Measurements from ENCODE around the gene TTC28.

TTC28 gene

DNA sequence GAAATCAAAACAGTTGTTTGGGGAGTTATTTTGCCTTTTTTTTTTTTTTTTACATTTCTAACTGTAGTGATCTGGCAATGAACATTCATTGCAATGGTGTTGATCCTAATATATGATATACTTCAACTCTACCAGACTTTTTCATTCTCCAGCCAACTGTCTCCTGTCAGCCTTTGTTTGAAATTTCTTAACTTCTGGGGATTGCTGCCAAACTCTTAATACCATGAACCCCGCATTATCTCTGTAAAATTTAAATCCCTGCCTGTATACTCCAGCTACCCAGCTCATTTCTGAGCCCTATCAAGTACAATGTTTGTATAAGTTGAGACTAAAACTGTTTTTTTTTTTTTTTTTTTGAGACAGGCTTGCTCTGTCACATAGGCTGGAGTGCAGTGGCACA is 280.7 kb downstream of the TTC28 start:
- H3K4me1 ChIP-seq (ENCODE audit: control insufficient read depth, insufficient read depth, low read depth, low read length) = no peaks in the 10 kb centered on the region
- H2AK5ac ChIP-seq (ENCODE audit: low read length, severe bottlenecking) = no peak overlapping the region

GRCh38 chr22:28398355-28398754 is 281.3 kb downstream of the TTC28 start:
- H4K91ac ChIP-seq (ENCODE audit: low read length) = no peak overlapping the region
- H2AK5ac ChIP-seq (ENCODE audit: low read length, severe bottlenecking) = no peak overlapping the region
- DNase-seq = no peak
- no peak overlapping the region for H2BK12ac ChIP-seq (ENCODE audit: low read length in 2 of 2)
- H4K8ac ChIP-seq (ENCODE audit: low read length) = no peak overlapping the region
- H3K36me3 ChIP-seq (ENCODE audit: control insufficient read depth in 1 of 2, insufficient read depth in 2 of 2, low read depth in 1 of 2, low read length in 2 of 2) = no peaks in the 10 kb centered on the region
- no peak overlapping the region for H3K23ac ChIP-seq (ENCODE audit: low read length in 2 of 2)
- H2BK120ac ChIP-seq (ENCODE audit: low read depth, low read length) = no peak overlapping the region
- no peaks in the 10 kb centered on the region for H3K4me1 ChIP-seq (ENCODE audit: control insufficient read depth, insufficient read depth, low read depth, low read length)
- H3K27me3 ChIP-seq (ENCODE audit: control insufficient read depth in 1 of 2, insufficient read depth in 1 of 2, low read length in 2 of 2) = no peaks in the 10 kb centered on the region
- no peak overlapping the region for H3K14ac ChIP-seq (ENCODE audit: low read length in 2 of 2)
- peaks cover 8% of the 10 kb centered on the region for H3K79me1 ChIP-seq (replicated peaks; ENCODE audit: low read length, poor library complexity, severe bottlenecking)
- no peaks in the 10 kb centered on the region for H3K9me3 ChIP-seq (ENCODE audit: control insufficient read depth, low read length)
- H3K4ac ChIP-seq (ENCODE audit: low read depth in 1 of 2, low read length in 2 of 2) = no peak overlapping the region
- H2AFZ ChIP-seq (ENCODE audit: low read depth, low read length) = no peak overlapping the region
- H3K18ac ChIP-seq (ENCODE audit: low read depth in 1 of 2, low read length in 2 of 2) = no peak overlapping the region
- H3K27ac ChIP-seq (ENCODE audit: low read length, poor library complexity, severe bottlenecking) = no peak overlapping the region
- no peak overlapping the region for H3K4me2 ChIP-seq (ENCODE audit: low read length, poor library complexity, severe bottlenecking)
- H2BK5ac ChIP-seq (ENCODE audit: low read depth, low read length, poor library complexity, severe bottlenecking) = no peak overlapping the region
- H2BK15ac ChIP-seq (ENCODE audit: low read depth, poor library complexity, severe bottlenecking) = no peak overlapping the region
- H3K4me3 ChIP-seq (ENCODE audit: insufficient read depth in 1 of 2, low read depth in 1 of 2, low read length in 2 of 2) = no peak overlapping the region
- no peak overlapping the region for H3K9ac ChIP-seq (ENCODE audit: low read length)

More for the DNA sequence above, 280.7 kb downstream of the TTC28 start:
- Histone ChIP-seq H3K4me2 (ENCODE audit: low read length, poor library complexity, severe bottlenecking) (no peak overlapping the region), H3K14ac (ENCODE audit: low read length in 2 of 2) (no peak overlapping the region), H3K27ac (ENCODE audit: low read length, poor library complexity, severe bottlenecking) (no peak overlapping the region), H3K27me3 (ENCODE audit: control insufficient read depth in 1 of 2, insufficient read depth in 1 of 2, low read length in 2 of 2) (no peaks in the 10 kb centered on the region), H3K79me1 (replicated peaks; ENCODE audit: low read length, poor library complexity, severe bottlenecking) (peaks cover 7% of the 10 kb centered on the region), H4K8ac (ENCODE audit: low read length) (peak overlapping the region; percentile 64), H3K9ac (ENCODE audit: low read length) (no peak overlapping the region), H2BK120ac (ENCODE audit: low read depth, low read length) (no peak overlapping the region), H2BK5ac (ENCODE audit: low read depth, low read length, poor library complexity, severe bottlenecking) (no peak overlapping the region), H2AFZ (ENCODE audit: low read depth, low read length) (no peak overlapping the region), H2BK15ac (ENCODE audit: low read depth, poor library complexity, severe bottlenecking) (no peak overlapping the region), H3K23ac (ENCODE audit: low read length in 2 of 2) (no peak overlapping the region), H4K91ac (ENCODE audit: low read length) (no peak overlapping the region), H2BK12ac (ENCODE audit: low read length in 2 of 2) (no peak overlapping the region), H3K18ac (ENCODE audit: low read depth in 1 of 2, low read length in 2 of 2) (no peak overlapping the region), H3K4ac (ENCODE audit: low read depth in 1 of 2, low read length in 2 of 2) (no peak overlapping the region), H3K36me3 (ENCODE audit: control insufficient read depth in 1 of 2, insufficient read depth in 2 of 2, low read depth in 1 of 2, low read length in 2 of 2) (no peaks in the 10 kb centered on the region), H3K4me3 (ENCODE audit: insufficient read depth in 1 of 2, low read depth in 1 of 2, low read length in 2 of 2) (no peak overlapping the region), H3K9me3 (ENCODE audit: control insufficient read depth, low read length) (no peaks in the 10 kb centered on the region)
- DNase-seq = no peak
- WGBS = no CpG with 5 or more reads among the region's 1 CpG

- H2AFZ ChIP-seq (ENCODE audit: low read depth, low read length) = no peak overlapping the region
- H3K23ac ChIP-seq (ENCODE audit: low read length in 2 of 2) = no peak overlapping the region
- no peaks in the 10 kb centered on the region for H3K27me3 ChIP-seq (ENCODE audit: control insufficient read depth in 1 of 2, insufficient read depth in 1 of 2, low read length in 2 of 2)
- H3K36me3 ChIP-seq (ENCODE audit: control insufficient read depth in 1 of 2, insufficient read depth in 2 of 2, low read depth in 1 of 2, low read length in 2 of 2) = no peaks in the 10 kb centered on the region
- H3K4me1 ChIP-seq (ENCODE audit: control insufficient read depth, insufficient read depth, low read depth, low read length) = no peaks in the 10 kb centered on the region
- no peak overlapping the region for H4K8ac ChIP-seq (ENCODE audit: low read length)
- no peak overlapping the region for H2BK12ac ChIP-seq (ENCODE audit: low read length in 2 of 2)
- no peak overlapping the region for H3K4me2 ChIP-seq (ENCODE audit: low read length, poor library complexity, severe bottlenecking)
- peak; percentile 34 for DNase-seq
- no peak overlapping the region for H2AK5ac ChIP-seq (ENCODE audit: low read length, severe bottlenecking)
- no peak overlapping the region for H3K9ac ChIP-seq (ENCODE audit: low read length)
- WGBS = 96% methylated on average over 2 of the region's 4 CpGs
- no peaks in the 10 kb centered on the region for H3K9me3 ChIP-seq (ENCODE audit: control insufficient read depth, low read length)
- H3K14ac ChIP-seq (ENCODE audit: low read length in 2 of 2) = no peak overlapping the region
- no peak overlapping the region for H3K4ac ChIP-seq (ENCODE audit: low read depth in 1 of 2, low read length in 2 of 2)
- no peak overlapping the region for H3K18ac ChIP-seq (ENCODE audit: low read depth in 1 of 2, low read length in 2 of 2)
- no peak overlapping the region for H3K27ac ChIP-seq (ENCODE audit: low read length, poor library complexity, severe bottlenecking)
- H3K79me1 ChIP-seq (replicated peaks; ENCODE audit: low read length, poor library complexity, severe bottlenecking) = peaks cover 9% of the 10 kb centered on the region
- no peak overlapping the region for H2BK15ac ChIP-seq (ENCODE audit: low read depth, poor library complexity, severe bottlenecking)
- H2BK5ac ChIP-seq (ENCODE audit: low read depth, low read length, poor library complexity, severe bottlenecking) = no peak overlapping the region
- H3K4me3 ChIP-seq (ENCODE audit: insufficient read depth in 1 of 2, low read depth in 1 of 2, low read length in 2 of 2) = no peak overlapping the region
- H4K91ac ChIP-seq (ENCODE audit: low read length) = no peak overlapping the region
- H2BK120ac ChIP-seq (ENCODE audit: low read depth, low read length) = no peak overlapping the region
Observed at GRCh38 chr22:28397306-28397705, 282.3 kb downstream of the TTC28 start.

- WGBS = 0% methylated on average over 1 of the region's 2 CpGs
- H2AK5ac ChIP-seq (ENCODE audit: low read length, severe bottlenecking) = peak overlapping the region; percentile 20
- H3K27me3 ChIP-seq (ENCODE audit: control insufficient read depth in 1 of 2, insufficient read depth in 1 of 2, low read length in 2 of 2) = no peaks in the 10 kb centered on the region
- no peak overlapping the region for H2BK15ac ChIP-seq (ENCODE audit: low read depth, poor library complexity, severe bottlenecking)
- H2BK5ac ChIP-seq (ENCODE audit: low read depth, low read length, poor library complexity, severe bottlenecking) = no peak overlapping the region
- H4K91ac ChIP-seq (ENCODE audit: low read length) = no peak overlapping the region
- H3K4me2 ChIP-seq (ENCODE audit: low read length, poor library complexity, severe bottlenecking) = no peak overlapping the region
- H3K18ac ChIP-seq (ENCODE audit: low read depth in 1 of 2, low read length in 2 of 2) = no peak overlapping the region
- H2BK12ac ChIP-seq (ENCODE audit: low read length in 2 of 2) = no peak overlapping the region
- no peak overlapping the region for H3K23ac ChIP-seq (ENCODE audit: low read length in 2 of 2)
- no peak overlapping the region for H2AFZ ChIP-seq (ENCODE audit: low read depth, low read length)
- H3K4me3 ChIP-seq (ENCODE audit: insufficient read depth in 1 of 2, low read depth in 1 of 2, low read length in 2 of 2) = peak overlapping the region in 1 of 2 experiments; percentile 34
- H3K9me3 ChIP-seq (ENCODE audit: control insufficient read depth, low read length) = no peaks in the 10 kb centered on the region
- H2BK120ac ChIP-seq (ENCODE audit: low read depth, low read length) = no peak overlapping the region
- H3K14ac ChIP-seq (ENCODE audit: low read length in 2 of 2) = no peak overlapping the region
- peak overlapping the region; percentile 0 for H3K27ac ChIP-seq (ENCODE audit: low read length, poor library complexity, severe bottlenecking)
- H3K4me1 ChIP-seq (ENCODE audit: control insufficient read depth, insufficient read depth, low read depth, low read length) = peaks cover 2% of the 10 kb centered on the region
- H4K8ac ChIP-seq (ENCODE audit: low read length) = no peak overlapping the region
- H3K9ac ChIP-seq (ENCODE audit: low read length) = peak overlapping the region; percentile 56
- no peaks in the 10 kb centered on the region for H3K36me3 ChIP-seq (ENCODE audit: control insufficient read depth in 1 of 2, insufficient read depth in 2 of 2, low read depth in 1 of 2, low read length in 2 of 2)
- H3K79me1 ChIP-seq (replicated peaks; ENCODE audit: low read length, poor library complexity, severe bottlenecking) = peaks cover 9% of the 10 kb centered on the region
- peak; percentile 45 for DNase-seq
- H3K4ac ChIP-seq (ENCODE audit: low read depth in 1 of 2, low read length in 2 of 2) = no peak overlapping the region
Observed at GRCh38 chr22:28395920-28396753, 283.5 kb downstream of the TTC28 start.
